AG09309 (cell line): ENCODE measurements around the gene RTN4R.
"Not testable (repeated sequence)": the region's sequence is repeated elsewhere in the genome, so short reads cannot be mapped to it uniquely, and the experiment has no call there.

Source experiments
- DNase-seq: peaks from one replicate; pipeline ENCODE4 v3.0.0-alpha.2; 2010; ENCODE audit warnings: low read depth
- H3K4me3 ChIP-seq: 2 replicates; pipeline ENCODE4 v1.5.1; 2011; ENCODE audit warnings: mild to moderate bottlenecking, low read depth, low read length, moderate library complexity; ENCODE audit not compliant: control insufficient read depth
- CTCF ChIP-seq: IDR thresholded peaks from 2 replicates; pipeline ENCODE4 v1.5.1; 2011; ENCODE audit warnings: mild to moderate bottlenecking, low read depth, low read length, inconsistent platforms; ENCODE audit not compliant: insufficient read depth, control insufficient read depth; ENCODE audit errors: missing control alignments

The RTN4R gene

GRCh38 chr22:20291249-20291586 lies 23.1 kb upstream of the RTN4R start:
- DNase-seq, result no peak
- TF ChIP-seq CTCF, result no peak
- no peak overlapping the region for H3K4me3 ChIP-seq

DNA sequence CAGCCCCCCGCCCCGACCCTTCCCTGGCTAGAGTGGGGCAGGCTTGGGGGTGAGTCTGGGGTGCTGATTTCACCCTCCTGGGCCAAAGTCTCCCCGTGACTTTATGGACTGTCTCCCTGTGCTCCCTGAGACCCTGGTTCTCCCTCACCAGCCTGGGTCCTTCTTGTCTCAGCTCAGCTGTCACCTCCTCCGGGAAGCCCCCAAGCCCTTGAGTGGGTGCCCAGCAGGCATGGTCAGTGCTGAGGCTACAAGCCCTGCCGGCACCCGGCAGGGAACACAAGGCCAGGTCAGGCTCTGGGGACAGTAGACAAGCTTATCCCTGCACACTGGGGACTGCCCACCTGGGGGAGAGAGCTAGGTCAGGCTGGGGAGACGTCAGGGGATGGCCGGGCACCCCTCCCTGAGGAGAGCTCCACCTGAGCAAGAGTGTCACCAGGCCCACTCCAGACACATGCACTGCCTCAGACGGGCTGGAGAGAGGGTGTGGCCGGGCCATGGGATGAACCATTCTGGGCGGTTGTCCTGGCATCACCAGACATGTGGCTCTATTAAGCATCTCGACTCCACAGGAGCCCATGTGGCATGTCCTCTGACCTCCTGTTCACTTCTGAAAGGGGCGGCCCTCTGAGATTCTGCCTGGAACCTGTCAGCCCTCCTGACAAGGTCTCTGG lies 22.6 kb upstream of the RTN4R start:
- no peak for DNase-seq
- no peak for TF ChIP-seq CTCF
- no peak overlapping the region for H3K4me3 ChIP-seq

DNA sequence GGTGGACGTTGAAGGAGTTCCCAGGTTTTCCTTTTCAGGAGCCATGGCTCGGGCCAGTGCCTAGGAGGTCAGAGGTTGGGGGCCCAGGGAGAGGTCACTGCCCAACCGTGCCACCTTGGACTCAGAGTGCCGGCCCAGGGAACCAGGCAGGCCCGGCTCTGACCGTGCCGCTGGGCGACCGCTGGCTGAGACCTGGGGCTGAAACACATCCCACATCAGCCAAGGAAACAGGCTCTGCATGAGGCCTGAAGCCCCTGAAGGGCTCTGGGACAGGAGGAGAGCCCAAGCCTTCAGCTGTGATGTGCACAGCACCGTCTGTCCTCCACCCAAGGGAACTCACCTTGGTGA lies 21.9 kb upstream of the RTN4R start:
- H3K4me3 ChIP-seq, result no peak overlapping the region
- DNase-seq, result no peak
- no peak for TF ChIP-seq CTCF

GRCh38 chr22:20289182-20290044 lies 21.3 kb upstream of the RTN4R start:
- DNase-seq, H3K4me3 ChIP-seq: not testable (repeated sequence)

DNA sequence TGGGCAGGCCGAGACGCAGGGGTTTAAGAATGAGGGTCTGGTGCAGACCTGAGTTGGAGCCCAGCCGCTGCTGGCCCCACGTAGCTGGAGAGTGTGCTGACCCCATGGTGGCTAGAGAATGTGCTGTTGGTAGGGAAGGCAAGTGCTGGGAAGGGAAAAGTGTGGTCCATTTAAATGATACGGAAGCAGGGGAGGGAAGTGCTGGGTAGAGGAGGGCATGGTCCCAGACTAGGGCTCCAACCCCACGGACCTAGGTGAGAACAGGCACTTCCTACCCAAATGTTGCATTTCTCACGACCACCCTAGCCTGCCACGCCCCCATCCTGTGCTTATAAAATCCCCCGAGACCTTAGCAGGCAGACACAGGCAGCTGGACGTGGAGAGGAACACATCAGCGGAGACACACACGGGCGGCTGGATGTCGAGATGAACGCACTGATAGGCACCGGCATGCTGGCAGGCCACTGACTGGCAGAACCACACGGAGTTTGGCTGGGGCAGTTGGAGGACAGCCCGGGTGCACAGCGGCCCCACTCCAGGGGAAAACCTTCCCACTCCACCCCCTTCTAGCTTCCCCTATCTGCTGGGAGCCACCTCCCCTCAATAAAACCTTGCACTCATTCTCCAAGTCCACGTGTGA lies 18.8 kb upstream of the RTN4R start:
- H3K4me3 ChIP-seq, DNase-seq: not testable (repeated sequence)

DNA sequence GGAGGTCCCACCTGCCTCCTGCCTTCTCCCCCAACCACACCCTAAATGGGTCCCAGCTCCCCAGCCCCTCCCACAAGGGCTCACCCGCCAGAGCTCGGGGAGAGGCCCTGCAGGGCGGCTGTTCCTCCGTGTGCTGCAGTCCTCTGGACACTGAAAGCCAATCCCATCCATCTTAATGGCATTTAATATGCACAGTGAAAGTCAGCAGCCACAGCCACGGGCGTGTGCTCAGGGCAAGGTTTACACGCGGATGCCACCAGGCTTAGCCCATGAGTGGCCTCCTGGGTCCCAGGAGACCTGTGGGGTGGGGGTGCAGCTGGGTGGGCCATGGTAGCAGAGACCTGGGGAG lies 18.2 kb upstream of the RTN4R start:
- H3K4me3 ChIP-seq, DNase-seq: not testable (repeated sequence)

- DNase-seq, result not testable (repeated sequence)
- TF ChIP-seq CTCF, result peak; percentile 87
Observed at GRCh38 chr22:20285473-20286311, 17.6 kb upstream of the RTN4R start.

More at GRCh38 chr22:20285473-20286311, 17.6 kb upstream of the RTN4R start:
- H3K4me3 ChIP-seq, result not testable (repeated sequence)
